CD4-positive, alpha-beta T cell (primary cell): ENCODE data around the gene CPNE7. TPM values are rescaled to one million over a fixed set of nuclear protein-coding genes. Genes with fewer than 3 reads are reported as not detected.

Source experiments
- ATAC-seq: fragments of 200-7000 bp; cut with Tn5 transposase; one replicate; pipeline ENCODE4 v1.10.0; 2022; ENCODE audit warnings: mild to moderate bottlenecking; ENCODE audit not compliant: poor library complexity
- CTCF ChIA-PET: fragments of 350-600 bp; sonication (Branson Sonifier 250); formaldehyde crosslinking; loops from one replicate; lab custom pipeline; 2021; ENCODE audit warnings: antibody characterized with exemption, inconsistent platforms; lab: Charles Lee
- POLR2A ChIA-PET: fragments of 350-600 bp; sonication (Branson Sonifier 250); formaldehyde crosslinking; loops from one replicate; lab custom pipeline; 2021; ENCODE audit warnings: antibody characterized with exemption, inconsistent platforms; lab: Charles Lee
- DNase-seq, 14 experiments: peaks; one replicate each; pipeline ENCODE4 v3.0.0-alpha.2; 2013 to 2020; ENCODE audit warnings: mixed read lengths in 2 of 14
- H3K27ac ChIP-seq, 2 donors: one replicate each; pipeline versions ENCODE4 v1.5.1 to v1.7.0; 2013; ENCODE audit warnings: low read length in 2 of 2, low read depth in 1 of 2, mild to moderate bottlenecking in 1 of 2
- H3K27me3 ChIP-seq, 2 experiments: 1 replicate in 1 of 2; 2 replicates in 1 of 2; pipeline versions ENCODE4 v1.6.1 to v1.7.0; 2013; ENCODE audit warnings: low read length in 2 of 2, control low read depth in 1 of 2, mild to moderate bottlenecking in 1 of 2, moderate library complexity in 1 of 2; ENCODE audit not compliant: insufficient read depth in 2 of 2, control insufficient read depth in 1 of 2
- H3K36me3 ChIP-seq: one replicate; pipeline ENCODE4 v1.6.1; 2013; ENCODE audit warnings: low read length, control low read depth; ENCODE audit not compliant: insufficient read depth
- H3K4me1 ChIP-seq: one replicate; pipeline ENCODE4 v1.6.1; 2013; ENCODE audit warnings: low read length, control low read depth; ENCODE audit not compliant: insufficient read depth
- H3K4me3 ChIP-seq: one replicate; pipeline ENCODE4 v1.5.1; 2013; ENCODE audit warnings: mild to moderate bottlenecking, low read length, moderate library complexity
- H3K9me3 ChIP-seq, 2 experiments: 1 replicate in 1 of 2; 2 replicates in 1 of 2; pipeline versions ENCODE4 v1.6.1 to v1.7.0; 2013; ENCODE audit warnings: low read length in 2 of 2, mild to moderate bottlenecking in 2 of 2, control low read depth in 1 of 2, moderate library complexity in 1 of 2; ENCODE audit not compliant: control insufficient read depth in 1 of 2, insufficient read depth in 1 of 2
- H3K27ac Mint-ChIP-seq: one replicate; pipeline ENCODE4 v1.8.0; 2020; ENCODE audit warnings: mixed read lengths
- H3K27me3 Mint-ChIP-seq: one replicate; pipeline ENCODE4 v1.8.0; 2021; ENCODE audit warnings: mixed read lengths
- H3K36me3 Mint-ChIP-seq: one replicate; pipeline ENCODE4 v1.8.0; 2021; ENCODE audit warnings: low read depth, mixed read lengths
- H3K4me1 Mint-ChIP-seq: one replicate; pipeline ENCODE4 v1.8.0; 2021; ENCODE audit warnings: low read depth, mixed read lengths
- H3K4me3 Mint-ChIP-seq: one replicate; pipeline ENCODE4 v1.8.0; 2020; ENCODE audit warnings: mild to moderate bottlenecking, mixed read lengths
- H3K9me3 Mint-ChIP-seq: one replicate; pipeline ENCODE4 v1.8.0; 2020; ENCODE audit warnings: mixed read lengths
- CTCF ChIP-seq: fragments of 200-600 bp; IDR thresholded peaks from one replicate; pipeline ENCODE4 v1.8.0; 2022; ENCODE audit warnings: antibody characterized with exemption, mild to moderate bottlenecking
- intact Hi-C, 2 experiments: fragments of 100-400 bp; cut with DNase I in 1 of 2; cut with micrococcal nuclease in 1 of 2; formaldehyde crosslinking; loops; one replicate each; pipeline versions ENCODE4 v1.15.1 to v1.9.0; 2023 to 2025; cut with DNase I, micrococcal nuclease
- total RNA-seq, 174 experiments: library from RNA in 2 of 174; stranded (reverse) in 2 of 174; gene quantifications; one replicate each; pipeline ENCODE4 v1.2.3 and lab custom pipeline; 2021 to 2026

Gene CPNE7
- total RNA-seq, 2 experiments from 2014 or later = 1.0 to 1.3 TPM

DNA sequence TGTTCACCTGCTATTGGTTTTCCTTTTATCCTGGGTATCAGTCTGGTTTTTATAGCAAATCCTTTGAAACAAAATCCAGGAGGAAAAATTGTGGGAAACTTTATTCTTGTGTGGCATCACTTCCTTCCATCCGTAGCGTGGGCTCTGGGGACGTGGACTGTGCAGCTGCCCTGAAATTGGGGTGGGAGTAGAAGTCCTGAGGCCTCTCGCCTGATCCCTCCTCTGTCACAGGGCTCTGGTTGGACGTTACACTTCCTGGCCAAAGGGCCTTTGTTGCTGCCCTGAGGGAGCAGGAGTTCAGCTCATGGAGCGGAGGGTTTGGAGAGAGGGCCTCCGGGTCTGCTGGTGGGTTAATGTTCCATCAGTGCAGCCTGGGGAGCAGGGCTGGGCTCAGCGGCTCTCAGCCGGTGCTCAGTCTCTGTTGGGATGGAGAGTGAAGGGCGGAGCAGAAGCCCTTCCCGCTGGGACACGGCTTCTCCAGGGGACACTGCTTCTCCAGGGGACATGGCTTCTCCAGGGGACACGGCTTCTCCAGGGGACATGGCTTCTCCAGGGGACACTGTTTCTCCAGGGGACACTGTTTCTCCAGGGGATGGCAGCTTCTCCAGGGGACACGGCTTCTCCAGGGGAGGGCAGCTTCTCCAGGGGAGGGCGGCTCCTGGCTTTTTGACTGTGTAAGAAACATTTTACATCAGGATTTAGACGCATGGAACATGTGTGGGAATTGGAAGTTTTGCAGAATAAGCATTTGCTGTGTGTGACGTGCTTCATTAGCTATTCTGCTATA is 30.3 kb upstream of the CPNE7 start:
- no peak for TF ChIP-seq CTCF

GRCh38 chr16:89545831-89546574 is 29.6 kb upstream of the CPNE7 start:
- no peak for ATAC-seq
- H3K4me3 ChIP-seq = no peak overlapping the region
- H3K9me3 Mint-ChIP-seq = no peaks in the 10 kb centered on the region
- H3K9me3 ChIP-seq = no peaks in the 10 kb centered on the region
- peaks cover 58% of the 10 kb centered on the region for H3K36me3 Mint-ChIP-seq
- no peaks in the 10 kb centered on the region for H3K27me3 Mint-ChIP-seq
- H3K4me1 Mint-ChIP-seq = peaks cover 19% of the 10 kb centered on the region
- peaks cover 62% of the 10 kb centered on the region for H3K36me3 ChIP-seq
- TF ChIP-seq CTCF = no peak
- ChIA-PET POLR2A (interaction anchor here (0.6 kb wide), 2 partner anchors 11 to 283 kb away, joined by 3 read pairs; no protein-coding TSS in a partner anchor), CTCF (interaction anchor here (1.2 kb wide), 1 partner anchor 11 kb away, joined by 4 read pairs; no protein-coding TSS in a partner anchor)
- no peak overlapping the region for H3K27ac ChIP-seq
- no peak for DNase-seq
- H3K4me3 Mint-ChIP-seq = no peak overlapping the region
- H3K4me1 ChIP-seq = peaks cover 19% of the 10 kb centered on the region
- intact Hi-C loops = no loop called here
- H3K27me3 ChIP-seq = no peaks in the 10 kb centered on the region
- H3K27ac Mint-ChIP-seq = no peak overlapping the region

More for the DNA sequence above, 30.3 kb upstream of the CPNE7 start:
- Histone ChIP-seq H3K9me3 (no peaks in the 10 kb centered on the region), H3K4me3 (no peak overlapping the region), H3K27ac (no peak overlapping the region), H3K4me1 (peaks cover 19% of the 10 kb centered on the region), H3K27me3 (no peaks in the 10 kb centered on the region), H3K36me3 (peaks cover 57% of the 10 kb centered on the region)
- intact Hi-C loops = no loop called here
- H3K4me3 Mint-ChIP-seq = no peak overlapping the region
- POLR2A ChIA-PET = no interaction called here
- no peaks in the 10 kb centered on the region for H3K27me3 Mint-ChIP-seq
- H3K27ac Mint-ChIP-seq = no peak overlapping the region
- ATAC-seq (no peak), DNase-seq (no peak)
- CTCF ChIA-PET = interaction anchor here (1.2 kb wide), 1 partner anchor 12 kb away, joined by 4 read pairs; no protein-coding TSS in a partner anchor
- no peaks in the 10 kb centered on the region for H3K9me3 Mint-ChIP-seq
- peaks cover 57% of the 10 kb centered on the region for H3K36me3 Mint-ChIP-seq
- peaks cover 19% of the 10 kb centered on the region for H3K4me1 Mint-ChIP-seq

GRCh38 chr16:89546781-89547180 is 28.8 kb upstream of the CPNE7 start:
- Histone ChIP-seq H3K27ac (no peak overlapping the region), H3K27me3 (no peaks in the 10 kb centered on the region), H3K4me3 (no peak overlapping the region), H3K36me3 (peaks cover 57% of the 10 kb centered on the region), H3K9me3 (no peaks in the 10 kb centered on the region), H3K4me1 (peaks cover 19% of the 10 kb centered on the region)
- Mint-ChIP-seq H3K4me3 (no peak overlapping the region), H3K36me3 (peaks cover 58% of the 10 kb centered on the region), H3K4me1 (peaks cover 19% of the 10 kb centered on the region), H3K27ac (no peak overlapping the region), H3K27me3 (no peaks in the 10 kb centered on the region), H3K9me3 (no peaks in the 10 kb centered on the region)
- DNase-seq = no peak
- TF ChIP-seq CTCF = no peak
- no peak for ATAC-seq
- ChIA-PET CTCF (no interaction called here), POLR2A (no interaction called here)
- intact Hi-C loops = no loop called here
